ENCODE measurements around the gene ZNF8.

DNA sequence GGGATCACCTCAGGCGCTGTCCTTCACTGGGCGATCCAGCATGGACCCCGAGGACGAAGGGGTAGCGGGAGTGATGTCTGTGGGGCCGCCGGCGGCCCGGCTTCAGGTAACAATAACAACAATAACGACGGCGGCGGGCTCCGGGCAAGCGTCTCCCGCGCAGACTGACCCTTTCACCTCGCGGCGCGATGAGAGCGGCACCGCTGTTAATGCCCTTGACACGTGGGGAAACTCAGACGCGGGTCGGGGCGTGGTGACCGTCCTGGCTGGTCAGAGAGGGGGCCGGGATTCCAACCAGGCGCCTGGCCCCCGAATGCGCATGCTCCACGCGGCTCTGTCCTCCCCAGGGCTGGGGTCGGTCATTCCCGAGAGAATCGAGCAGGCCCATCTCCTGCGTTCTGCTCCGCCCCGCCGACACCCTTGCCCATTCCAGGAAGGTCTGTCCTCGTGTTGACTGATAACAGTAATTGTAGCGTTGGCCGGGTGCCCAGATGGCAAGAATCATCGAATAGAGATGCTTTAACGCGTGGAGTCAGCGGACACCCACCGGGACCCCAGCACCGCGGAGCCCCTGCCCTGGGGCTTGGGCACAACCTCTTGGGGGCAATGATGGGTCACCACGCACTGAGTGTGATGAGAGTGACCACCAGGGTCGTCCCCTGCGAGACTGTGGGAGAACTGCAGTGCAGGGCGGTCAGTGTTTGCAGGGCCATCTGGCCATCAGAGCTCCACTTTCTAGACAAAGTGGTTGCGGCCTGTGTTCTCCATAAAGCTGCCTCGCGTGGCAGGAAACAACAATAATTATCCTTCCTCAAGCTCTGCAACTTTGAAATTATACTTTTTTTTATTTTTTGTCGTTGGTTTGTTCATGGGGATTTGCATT lies 528 bp downstream of the ZNF8 start:
- TF ChIP-seq, protein P1, sequence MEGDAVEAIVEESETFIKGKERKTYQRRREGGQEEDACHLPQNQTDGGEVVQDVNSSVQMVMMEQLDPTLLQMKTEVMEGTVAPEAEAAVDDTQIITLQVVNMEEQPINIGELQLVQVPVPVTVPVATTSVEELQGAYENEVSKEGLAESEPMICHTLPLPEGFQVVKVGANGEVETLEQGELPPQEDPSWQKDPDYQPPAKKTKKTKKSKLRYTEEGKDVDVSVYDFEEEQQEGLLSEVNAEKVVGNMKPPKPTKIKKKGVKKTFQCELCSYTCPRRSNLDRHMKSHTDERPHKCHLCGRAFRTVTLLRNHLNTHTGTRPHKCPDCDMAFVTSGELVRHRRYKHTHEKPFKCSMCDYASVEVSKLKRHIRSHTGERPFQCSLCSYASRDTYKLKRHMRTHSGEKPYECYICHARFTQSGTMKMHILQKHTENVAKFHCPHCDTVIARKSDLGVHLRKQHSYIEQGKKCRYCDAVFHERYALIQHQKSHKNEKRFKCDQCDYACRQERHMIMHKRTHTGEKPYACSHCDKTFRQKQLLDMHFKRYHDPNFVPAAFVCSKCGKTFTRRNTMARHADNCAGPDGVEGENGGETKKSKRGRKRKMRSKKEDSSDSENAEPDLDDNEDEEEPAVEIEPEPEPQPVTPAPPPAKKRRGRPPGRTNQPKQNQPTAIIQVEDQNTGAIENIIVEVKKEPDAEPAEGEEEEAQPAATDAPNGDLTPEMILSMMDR (conservative IDR thresholded peaks at IDR 0.05; ENCODE audit: low read length), result no peak
- TF ChIP-seq EZH2phosphoT487 (IDR thresholded peaks at IDR 0.05; ENCODE audit: borderline replicate concordance), result no peak

Measured in Loucy (cell line).